Measurements from ENCODE around the gene STAT5A. TPM values are rescaled to one million over a fixed set of nuclear protein-coding genes. Genes with fewer than 3 reads are reported as not detected.

Gene STAT5A
- 251 and 757 TPM in 2 replicates for total RNA-seq (2011; cell fraction: chromatin; rRNA removed; ENCODE audit: low replicate concordance)
- 428 and 505 TPM in 2 replicates for total RNA-seq (2011; cell fraction: nucleolus; rRNA removed)
- 262 and 311 TPM in 2 replicates for total RNA-seq (2011; cell fraction: nucleoplasm; rRNA removed)
- total RNA-seq (2014; rRNA removed) = 391 and 467 TPM in 2 replicates
- total RNA-seq (2014; rRNA removed; fragmentation: Illumina TruSeq; extraction: Trizol) = 156 and 174 TPM in 2 replicates
- total RNA-seq (2015; rRNA removed; fragmentation: Illumina TruSeq; extraction: Trizol) = 177 and 195 TPM in 2 replicates
- total RNA-seq (2021) = 377 and 414 TPM in 2 replicates
- 131 and 196 TPM in 2 replicates for polyA plus RNA-seq (2011; rRNA removed)
- polyA plus RNA-seq (2011; cell fraction: cytosol; rRNA removed) = 76.7 and 247 TPM in 2 replicates
- 268 and 853 TPM in 2 replicates for polyA plus RNA-seq (2011; cell fraction: nucleus; rRNA removed)
- polyA plus RNA-seq (2012) = 303 and 408 TPM in 2 replicates
- polyA plus RNA-seq (2014; fragmentation: Illumina TruSeq; extraction: Trizol) = 379 and 415 TPM in 2 replicates
- 10 to 100 TPM; 79.9 to 81.8 TPM for polyA plus RNA-seq (2014; fragmentation: Nextera tagmentation; extraction: Ambion mirVana)
- 239 and 248 TPM in 2 replicates for polyA plus RNA-seq (2014; rRNA removed)
- polyA minus RNA-seq (2011; rRNA and poly(A)+ RNA removed) = 114 and 250 TPM in 2 replicates
- 124 and 299 TPM in 2 replicates for polyA minus RNA-seq (2011; cell fraction: cytosol; rRNA and poly(A)+ RNA removed)
- 105 and 217 TPM in 2 replicates for polyA minus RNA-seq (2011; cell fraction: nucleus; rRNA and poly(A)+ RNA removed)
- percentile 96 among the genes with signal in this experiment for Bru-seq, nascent RNA
- percentile 89 among the genes with signal in this experiment for BruChase-seq, experiment 1, labeled RNA remaining after a 2-hour chase
- percentile 91 among the genes with signal in this experiment for BruChase-seq, experiment 2, labeled RNA remaining after a 6-hour chase
- long read RNA-seq, experiment 1, full-length matches to known transcripts = 300 of 2,584 reads
- long read RNA-seq, experiment 1, partial matches to known transcripts = 1,903 of 2,584 reads
- long read RNA-seq, experiment 1, other reads (novel, unspliced or antisense) = 381 of 2,584 reads
- long read RNA-seq, experiment 2, transcript STAT5A-211 (19 exons, 3,318 nt) = major isoform, 43 of 404 reads
- long read RNA-seq, experiment 2, transcript STAT5A-203 (7 exons, 893 nt) = minor isoform, 13 of 404 reads
- long read RNA-seq, experiment 2, transcript STAT5A-207 (18 exons, 3,086 nt) = minor isoform, 6 of 404 reads
- long read RNA-seq, experiment 2, partial matches to known transcripts = 202 of 404 reads
- long read RNA-seq, experiment 2, other reads (novel, unspliced or antisense) = 138 of 404 reads
- long read RNA-seq, experiment 3, partial matches to known transcripts = 145 of 200 reads
- long read RNA-seq, experiment 3, other reads (novel, unspliced or antisense) = 50 of 200 reads

DNA sequence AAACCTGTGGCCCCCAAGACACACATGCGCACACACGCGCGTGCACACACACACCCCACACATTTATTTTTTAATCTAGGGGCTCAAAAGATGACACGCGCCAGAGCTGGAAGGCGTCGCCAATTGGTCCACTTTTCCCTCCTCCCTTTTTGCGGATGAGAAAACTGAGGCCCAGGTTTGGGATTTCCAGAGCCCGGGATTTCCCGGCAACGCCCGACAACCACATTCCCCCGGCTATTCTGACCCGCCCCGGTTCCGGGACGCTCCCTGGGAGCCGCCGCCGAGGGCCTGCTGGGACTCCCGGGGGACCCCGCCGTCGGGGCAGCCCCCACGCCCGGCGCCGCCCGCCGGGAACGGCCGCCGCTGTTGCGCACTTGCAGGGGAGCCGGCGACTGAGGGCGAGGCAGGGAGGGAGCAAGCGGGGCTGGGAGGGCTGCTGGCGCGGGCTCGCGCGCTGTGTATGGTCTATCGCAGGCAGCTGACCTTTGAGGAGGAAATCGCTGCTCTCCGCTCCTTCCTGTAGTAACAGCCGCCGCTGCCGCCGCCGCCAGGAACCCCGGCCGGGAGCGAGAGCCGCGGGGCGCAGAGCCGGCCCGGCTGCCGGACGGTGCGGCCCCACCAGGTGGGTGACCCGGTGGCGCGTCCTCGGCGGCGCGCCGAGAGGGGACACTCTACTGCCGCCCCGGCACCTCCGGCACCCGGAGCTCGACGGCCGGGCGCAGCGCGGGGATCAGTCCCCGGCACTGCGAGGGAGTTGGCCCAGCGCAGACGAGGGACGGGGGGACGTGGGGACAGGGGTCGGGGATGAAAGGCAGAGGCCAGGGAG, at the start of gene STAT5A:
TSS of gene STAT5A (plus strand) at position 522 of the 826 bp plus-strand sequence. CDS start 914 bp downstream, outside the sequence.
- H3K4me1 ChIP-seq (replicated peaks in 1 of 2; ENCODE audit: control insufficient read depth in 2 of 2, insufficient read depth in 2 of 2, low read length in 2 of 2) = peaks cover 36 to 63% of the 10 kb centered on the region in 2 experiments
- no peaks in the 10 kb centered on the region for H3K9me3 ChIP-seq (replicated peaks; ENCODE audit: control insufficient read depth, insufficient read depth, low read depth, low read length)
- DNase-seq (ENCODE audit: extremely low read depth in 1 of 4, low spot score in 3 of 4) (peak; percentile 57 to 75 (median 68)), ATAC-seq (peak; percentile 45), FAIRE-seq (no peak)
- peak within 1 kb of the TSS; percentile 88 for H3K4me3 ChIP-seq
- peaks cover 62% of the 10 kb centered on the region for H3K36me3 ChIP-seq (ENCODE audit: control insufficient read depth, insufficient read depth, low read length)
- 2% methylated on average over 62 of the region's 88 CpGs for WGBS (ENCODE audit: insufficient coverage, low coverage, missing lambda C conversion rate)
- intact Hi-C loops (cut with micrococcal nuclease) (loop anchor here (2.0 kb wide), 1 partner anchor 25 kb away; no protein-coding TSS in a partner anchor), in situ Hi-C loops (cut with MboI) (no loop called here)
- no peaks in the 10 kb centered on the region for H3K27me3 ChIP-seq (ENCODE audit: control insufficient read depth in 2 of 2, insufficient read depth in 2 of 2, low read length in 2 of 2)
- BruUV-seq (replicated peaks) = no TSS peak
- CTCF ChIA-PET (ENCODE audit: low intra/inter-chr PET ratio) = no interaction called here
- H3K27ac ChIP-seq (ENCODE audit: extremely low read depth, low read depth, low read length) = peak within 1 kb of the TSS; percentile 78
- peak within 1 kb of the TSS; percentile 83 to 97 for H3K9ac ChIP-seq (ENCODE audit: insufficient read depth in 1 of 2, low read depth in 2 of 2, low read length in 2 of 2)
- H3K4me2 ChIP-seq (ENCODE audit: insufficient read depth, low read length) = peak within 1 kb of the TSS; percentile 88
- no peaks in the 10 kb centered on the region for H4K20me1 ChIP-seq (replicated peaks; ENCODE audit: control insufficient read depth, insufficient read depth, low read length)
- peak within 1 kb of the TSS; percentile 40; the same call in 1 of the 2 replicates for H2AFZ ChIP-seq (ENCODE audit: low read depth, low read length)
- POLR2A ChIA-PET = interaction anchor here (0.6 to 2.7 kb wide), 12 partner anchors 9 to 66 kb away, joined by 3 to 13 read pairs (median 4); no protein-coding TSS in a partner anchor
- H3K9me1 ChIP-seq (ENCODE audit: control insufficient read depth, insufficient read depth, low read length) = no peaks in the 10 kb centered on the region
- H3K79me2 ChIP-seq (ENCODE audit: control insufficient read depth, insufficient read depth, low read length) = peaks cover 99% of the 10 kb centered on the region
- TF ChIP-seq, protein P1, sequence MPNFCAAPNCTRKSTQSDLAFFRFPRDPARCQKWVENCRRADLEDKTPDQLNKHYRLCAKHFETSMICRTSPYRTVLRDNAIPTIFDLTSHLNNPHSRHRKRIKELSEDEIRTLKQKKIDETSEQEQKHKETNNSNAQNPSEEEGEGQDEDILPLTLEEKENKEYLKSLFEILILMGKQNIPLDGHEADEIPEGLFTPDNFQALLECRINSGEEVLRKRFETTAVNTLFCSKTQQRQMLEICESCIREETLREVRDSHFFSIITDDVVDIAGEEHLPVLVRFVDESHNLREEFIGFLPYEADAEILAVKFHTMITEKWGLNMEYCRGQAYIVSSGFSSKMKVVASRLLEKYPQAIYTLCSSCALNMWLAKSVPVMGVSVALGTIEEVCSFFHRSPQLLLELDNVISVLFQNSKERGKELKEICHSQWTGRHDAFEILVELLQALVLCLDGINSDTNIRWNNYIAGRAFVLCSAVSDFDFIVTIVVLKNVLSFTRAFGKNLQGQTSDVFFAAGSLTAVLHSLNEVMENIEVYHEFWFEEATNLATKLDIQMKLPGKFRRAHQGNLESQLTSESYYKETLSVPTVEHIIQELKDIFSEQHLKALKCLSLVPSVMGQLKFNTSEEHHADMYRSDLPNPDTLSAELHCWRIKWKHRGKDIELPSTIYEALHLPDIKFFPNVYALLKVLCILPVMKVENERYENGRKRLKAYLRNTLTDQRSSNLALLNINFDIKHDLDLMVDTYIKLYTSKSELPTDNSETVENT (CRISPR knock-in tag; IDR thresholded peaks at IDR 0.05) = 0 out of 2 replicates have a peak, but pooled peaks have one; percentile 64
- 0 out of 2 replicates have a peak, but pooled peaks have one; percentile 32 for TF ChIP-seq SRSF3 (IDR thresholded peaks at IDR 0.05; ENCODE audit: insufficient read depth, low read length)
- TF ChIP-seq EP400 (IDR thresholded peaks at IDR 0.05) = 0 out of 2 replicates have a peak, but pooled peaks have one; percentile 16
- TF ChIP-seq GABPA (tag; conservative IDR thresholded peaks at IDR 0.05; ENCODE audit: low read depth) = peak; percentile 58
- TF ChIP-seq, protein P2, sequence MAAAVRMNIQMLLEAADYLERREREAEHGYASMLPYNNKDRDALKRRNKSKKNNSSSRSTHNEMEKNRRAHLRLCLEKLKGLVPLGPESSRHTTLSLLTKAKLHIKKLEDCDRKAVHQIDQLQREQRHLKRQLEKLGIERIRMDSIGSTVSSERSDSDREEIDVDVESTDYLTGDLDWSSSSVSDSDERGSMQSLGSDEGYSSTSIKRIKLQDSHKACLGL (CRISPR knock-in tag; IDR thresholded peaks at IDR 0.05; ENCODE audit: borderline replicate concordance, poor library complexity, severe bottlenecking) = no peak
- no peak for TF ChIP-seq BRCA1 (IDR thresholded peaks at IDR 0.05)
- no peak for TF ChIP-seq BRCA1 (CRISPR knock-in tag; IDR thresholded peaks at IDR 0.05)
- TF ChIP-seq, protein P3, sequence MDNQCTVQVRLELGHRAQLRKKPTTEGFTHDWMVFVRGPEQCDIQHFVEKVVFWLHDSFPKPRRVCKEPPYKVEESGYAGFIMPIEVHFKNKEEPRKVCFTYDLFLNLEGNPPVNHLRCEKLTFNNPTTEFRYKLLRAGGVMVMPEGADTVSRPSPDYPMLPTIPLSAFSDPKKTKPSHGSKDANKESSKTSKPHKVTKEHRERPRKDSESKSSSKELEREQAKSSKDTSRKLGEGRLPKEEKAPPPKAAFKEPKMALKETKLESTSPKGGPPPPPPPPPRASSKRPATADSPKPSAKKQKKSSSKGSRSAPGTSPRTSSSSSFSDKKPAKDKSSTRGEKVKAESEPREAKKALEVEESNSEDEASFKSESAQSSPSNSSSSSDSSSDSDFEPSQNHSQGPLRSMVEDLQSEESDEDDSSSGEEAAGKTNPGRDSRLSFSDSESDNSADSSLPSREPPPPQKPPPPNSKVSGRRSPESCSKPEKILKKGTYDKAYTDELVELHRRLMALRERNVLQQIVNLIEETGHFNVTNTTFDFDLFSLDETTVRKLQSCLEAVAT (IDR thresholded peaks at IDR 0.05) = 0 out of 4 replicates have a peak, but pooled peaks of 1 of the 2 experiments have one; percentile 2
- TF ChIP-seq ZNF551 (CRISPR knock-in tag; IDR thresholded peaks at IDR 0.05) = no peak

Data from K562 (cell line).